Upper lobe of left lung (tissue), 4 donors: ENCODE measurements around the gene FNIP1.

Experiments
- POLR2A ChIP-seq, 4 donors: fragments of 450-650 bp; IDR thresholded peaks; one replicate each; pipeline ENCODE4 v1.5.1; 2016 to 2017; ENCODE audit warnings: antibody characterized with exemption in 4 of 4, mild to moderate bottlenecking in 2 of 4
- POLR2AphosphoS5 ChIP-seq, 2 donors: sonication (generic); formaldehyde crosslinking; IDR thresholded peaks; one replicate each; pipeline ENCODE4 v1.5.1; 2017; ENCODE audit warnings: antibody characterized with exemption in 2 of 2
- TF ChIP-seq, protein P1 (sequence below), 6 experiments: fragments of 450-650 bp in 4 of 6; fragments of 200-600 bp in 2 of 6; sonication (generic) in 2 of 6; IDR thresholded peaks; one replicate each; pipeline ENCODE4 v1.5.1; 2016 to 2019; ENCODE audit warnings: antibody characterized with exemption in 6 of 6

DNA sequence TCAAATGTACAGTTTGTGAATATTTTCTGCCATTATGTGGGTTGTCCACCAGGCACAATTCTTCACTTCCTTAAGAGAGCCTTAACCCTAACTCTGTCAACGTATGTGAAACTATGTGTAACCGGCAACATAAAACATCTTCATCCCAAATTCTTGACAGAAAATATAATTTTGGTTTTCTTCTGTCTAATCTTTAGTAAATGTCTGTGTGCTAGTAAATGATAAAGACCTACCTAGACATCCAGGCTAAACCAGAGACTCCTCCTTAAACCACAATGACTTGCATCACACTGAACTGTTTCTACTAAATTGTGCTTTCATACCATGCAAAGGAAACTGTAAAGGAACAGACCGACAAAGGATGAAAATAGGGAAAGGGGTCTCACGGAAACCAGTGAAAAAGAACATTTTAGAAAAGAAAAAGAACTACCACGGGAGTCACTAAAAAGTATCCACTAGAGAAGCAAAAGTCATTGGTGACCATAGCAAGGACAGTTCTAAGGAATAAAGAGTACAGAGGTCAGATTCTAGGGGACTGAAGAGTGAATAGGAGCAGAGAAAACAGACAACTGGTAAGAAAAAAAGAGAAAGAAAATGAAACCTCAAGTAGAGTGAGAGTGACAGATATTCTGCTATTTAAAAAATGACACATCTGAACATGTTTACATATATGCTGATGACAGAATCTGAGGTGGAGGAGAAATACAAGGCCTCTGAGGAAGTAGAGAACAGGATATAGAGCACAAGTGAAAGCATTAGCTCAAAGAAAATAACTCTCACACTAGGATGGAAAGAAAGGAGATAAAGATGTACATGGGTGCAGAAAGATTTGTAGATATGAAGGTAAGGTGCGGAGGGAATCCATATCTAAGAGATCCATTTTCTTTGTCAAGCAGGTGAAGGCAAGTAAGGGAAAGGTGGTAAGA is 49.4 kb downstream of the FNIP1 start:
- TF ChIP-seq POLR2A (IDR thresholded peaks at IDR 0.05) (no peak), POLR2AphosphoS5 (IDR thresholded peaks at IDR 0.05) (no peak)
- TF ChIP-seq, protein P1, sequence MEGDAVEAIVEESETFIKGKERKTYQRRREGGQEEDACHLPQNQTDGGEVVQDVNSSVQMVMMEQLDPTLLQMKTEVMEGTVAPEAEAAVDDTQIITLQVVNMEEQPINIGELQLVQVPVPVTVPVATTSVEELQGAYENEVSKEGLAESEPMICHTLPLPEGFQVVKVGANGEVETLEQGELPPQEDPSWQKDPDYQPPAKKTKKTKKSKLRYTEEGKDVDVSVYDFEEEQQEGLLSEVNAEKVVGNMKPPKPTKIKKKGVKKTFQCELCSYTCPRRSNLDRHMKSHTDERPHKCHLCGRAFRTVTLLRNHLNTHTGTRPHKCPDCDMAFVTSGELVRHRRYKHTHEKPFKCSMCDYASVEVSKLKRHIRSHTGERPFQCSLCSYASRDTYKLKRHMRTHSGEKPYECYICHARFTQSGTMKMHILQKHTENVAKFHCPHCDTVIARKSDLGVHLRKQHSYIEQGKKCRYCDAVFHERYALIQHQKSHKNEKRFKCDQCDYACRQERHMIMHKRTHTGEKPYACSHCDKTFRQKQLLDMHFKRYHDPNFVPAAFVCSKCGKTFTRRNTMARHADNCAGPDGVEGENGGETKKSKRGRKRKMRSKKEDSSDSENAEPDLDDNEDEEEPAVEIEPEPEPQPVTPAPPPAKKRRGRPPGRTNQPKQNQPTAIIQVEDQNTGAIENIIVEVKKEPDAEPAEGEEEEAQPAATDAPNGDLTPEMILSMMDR (IDR thresholded peaks at IDR 0.05): peak in 1 of 6 experiments; percentile 12
